BE2C (cell line): Measurements from ENCODE around the gene CYFIP2.

Source experiments
- DNase-seq: peaks from one replicate; pipeline ENCODE4 v3.0.0-alpha.2; 2020
- H3K27me3 ChIP-seq: fragments of 250-450 bp; sonication (Bioruptor Pico); 2 replicates; pipeline ENCODE4 v1.5.1; 2020; ENCODE audit warnings: mild to moderate bottlenecking
- H3K36me3 ChIP-seq: fragments of 250-450 bp; sonication (Bioruptor Pico); 2 replicates; pipeline ENCODE4 v1.5.1; 2020; ENCODE audit warnings: mild to moderate bottlenecking
- H3K4me1 ChIP-seq: fragments of 250-450 bp; sonication (Bioruptor Pico); 2 replicates; pipeline ENCODE4 v1.5.1; 2020
- H3K4me3 ChIP-seq: 2 replicates; pipeline ENCODE4 v1.5.1; 2011; ENCODE audit warnings: low read depth, low read length
- H3K9me3 ChIP-seq: fragments of 250-450 bp; sonication (Bioruptor Pico); 2 replicates; pipeline ENCODE4 v1.5.1; 2020
- CTCF ChIP-seq: IDR thresholded peaks from 2 replicates; pipeline ENCODE4 v1.5.1; 2012; ENCODE audit warnings: mild to moderate bottlenecking, low read depth, low read length

The CYFIP2 gene

GRCh38 chr5:157282150-157282549, 16.2 kb downstream of the CYFIP2 start:
- Histone ChIP-seq H3K9me3 (no peaks in the 10 kb centered on the region), H3K36me3 (no peaks in the 10 kb centered on the region)
- no peak for TF ChIP-seq CTCF

GRCh38 chr5:157283434-157283833, 17.5 kb downstream of the CYFIP2 start:
- no peaks in the 10 kb centered on the region for H3K27me3 ChIP-seq
- TF ChIP-seq CTCF, result no peak
- no peaks in the 10 kb centered on the region for H3K9me3 ChIP-seq
- no peaks in the 10 kb centered on the region for H3K4me1 ChIP-seq
- no peaks in the 10 kb centered on the region for H3K36me3 ChIP-seq
- no peak overlapping the region for H3K4me3 ChIP-seq
- DNase-seq, result no peak

More at GRCh38 chr5:157282150-157282549, 16.2 kb downstream of the CYFIP2 start:
- DNase-seq, result no peak
- H3K4me1 ChIP-seq, result no peaks in the 10 kb centered on the region
- H3K4me3 ChIP-seq, result no peak overlapping the region
- no peaks in the 10 kb centered on the region for H3K27me3 ChIP-seq

- Histone ChIP-seq H3K4me1 (no peaks in the 10 kb centered on the region), H3K4me3 (no peak overlapping the region), H3K9me3 (no peaks in the 10 kb centered on the region), H3K36me3 (no peaks in the 10 kb centered on the region), H3K27me3 (no peaks in the 10 kb centered on the region)
- DNase-seq, result no peak
- TF ChIP-seq CTCF, result no peak
Measured at GRCh38 chr5:157284458-157285212, 18.7 kb downstream of the CYFIP2 start.

- no peak for DNase-seq
- H3K36me3 ChIP-seq, result no peaks in the 10 kb centered on the region
- no peak overlapping the region for H3K4me3 ChIP-seq
- H3K27me3 ChIP-seq, result no peaks in the 10 kb centered on the region
- TF ChIP-seq CTCF, result no peak
- H3K9me3 ChIP-seq, result no peaks in the 10 kb centered on the region
- no peaks in the 10 kb centered on the region for H3K4me1 ChIP-seq
Measured at GRCh38 chr5:157285310-157286035, 19.6 kb downstream of the CYFIP2 start.

- Histone ChIP-seq H3K36me3 (no peaks in the 10 kb centered on the region), H3K4me3 (no peak overlapping the region), H3K27me3 (no peaks in the 10 kb centered on the region), H3K9me3 (no peaks in the 10 kb centered on the region), H3K4me1 (no peaks in the 10 kb centered on the region)
- TF ChIP-seq CTCF, result no peak
- no peak for DNase-seq
Measured at GRCh38 chr5:157286761-157287211, 20.9 kb downstream of the CYFIP2 start.
